Measurements from ENCODE around the gene OR7D4. TPM values are rescaled to one million over a fixed set of nuclear protein-coding genes. Genes with fewer than 3 reads are reported as not detected.

The OR7D4 gene
- total RNA-seq, 1 experiment from 2014 or later, result not detected

GRCh38 chr19:9175326-9175725 is 44.1 kb downstream of the OR7D4 start:
- H3K36me3 ChIP-seq (ENCODE audit: control insufficient read depth in 1 of 2, insufficient read depth in 2 of 2, low read length in 2 of 2), result no peaks in the 10 kb centered on the region
- H4K20me1 ChIP-seq (ENCODE audit: insufficient read depth), result no peaks in the 10 kb centered on the region
- intact Hi-C loops (cut with micrococcal nuclease), result no loop called here
- no peaks in the 10 kb centered on the region for H3K9me3 ChIP-seq (ENCODE audit: control insufficient read depth in 1 of 2, insufficient read depth in 1 of 2, low read depth in 1 of 2, low read length in 2 of 2)
- ATAC-seq (no peak), DNase-seq (ENCODE audit: low read depth, low spot score) (no peak)
- H3K27ac ChIP-seq (ENCODE audit: low read depth, low read length), result no peak overlapping the region
- no peaks in the 10 kb centered on the region for H3K27me3 ChIP-seq (ENCODE audit: insufficient read depth, low read length)
- H2AFZ ChIP-seq (ENCODE audit: low read depth, low read length, poor library complexity, severe bottlenecking), result no peak overlapping the region
- ChIA-PET CTCF (no interaction called here), POLR2A (no interaction called here), RAD21 (ENCODE audit: low non-redundant PET in 1 of 2, low total read pairs in 2 of 2, uncharacterized antibody in 2 of 2, unreplicated experiment in 2 of 2) (no interaction called here)
- H3K9ac ChIP-seq (ENCODE audit: low read length), result no peak overlapping the region
- no peaks in the 10 kb centered on the region for H3K9me2 ChIP-seq (ENCODE audit: insufficient read depth)
- H3K79me2 ChIP-seq (ENCODE audit: insufficient read depth, low read length), result no peaks in the 10 kb centered on the region
- BruUV-seq (replicated peaks), result no TSS peak
- no peak overlapping the region for H3K4me2 ChIP-seq (ENCODE audit: low read length)
- no peaks in the 10 kb centered on the region for H3K4me1 ChIP-seq (ENCODE audit: control insufficient read depth in 1 of 2, insufficient read depth in 2 of 2, low read length in 2 of 2)
- no peak overlapping the region for H3K4me3 ChIP-seq (replicated peaks in 1 of 2; ENCODE audit: low read depth in 1 of 2, low read length in 2 of 2)
- TF ChIP-seq YY1 (IDR thresholded peaks at IDR 0.05; ENCODE audit: extremely low read depth, insufficient replicate concordance, low read depth, low read length), result no peak
- no peak for TF ChIP-seq TCF7L2 (IDR thresholded peaks at IDR 0.05; ENCODE audit: borderline replicate concordance, extremely low read depth, insufficient read depth, insufficient read length)
- TF ChIP-seq, protein P1, sequence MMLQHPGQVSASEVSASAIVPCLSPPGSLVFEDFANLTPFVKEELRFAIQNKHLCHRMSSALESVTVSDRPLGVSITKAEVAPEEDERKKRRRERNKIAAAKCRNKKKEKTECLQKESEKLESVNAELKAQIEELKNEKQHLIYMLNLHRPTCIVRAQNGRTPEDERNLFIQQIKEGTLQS (IDR thresholded peaks at IDR 0.05), result no peak
- no peak for TF ChIP-seq JUND (IDR thresholded peaks at IDR 0.05)
- TF ChIP-seq EZH2phosphoT487 (IDR thresholded peaks at IDR 0.05; ENCODE audit: borderline replicate concordance), result no peak
- no peak for TF ChIP-seq CBX3 (IDR thresholded peaks at IDR 0.05; ENCODE audit: low read depth)
- TF ChIP-seq EGR1 (IDR thresholded peaks at IDR 0.05; ENCODE audit: low read depth), result no peak
- no peak for TF ChIP-seq ELF1 (IDR thresholded peaks at IDR 0.05; ENCODE audit: borderline replicate concordance, low read depth)
- TF ChIP-seq SP1 (IDR thresholded peaks at IDR 0.05; ENCODE audit: low read depth), result no peak
- no peak for TF ChIP-seq ZNF274 (IDR thresholded peaks at IDR 0.05; ENCODE audit: low read depth, low read length)
- no peak for TF ChIP-seq FOSL1 (IDR thresholded peaks at IDR 0.05; ENCODE audit: low read depth)
- TF ChIP-seq CTCF (IDR thresholded peaks at IDR 0.05 in 2 of 3, conservative IDR thresholded peaks at IDR 0.05 in 1 of 3; ENCODE audit: borderline replicate concordance in 1 of 3, insufficient read depth in 1 of 3, low read depth in 2 of 3, low read length in 2 of 3), result no peak
- no peak for TF ChIP-seq MAX (IDR thresholded peaks at IDR 0.05)
- TF ChIP-seq POLR2A (IDR thresholded peaks at IDR 0.05; ENCODE audit: borderline replicate concordance, extremely low read depth, insufficient read depth, insufficient read length), result no peak
- TF ChIP-seq POLR2AphosphoS5 (IDR thresholded peaks at IDR 0.05; ENCODE audit: low read depth, low read length), result no peak
- no peak for TF ChIP-seq REST (IDR thresholded peaks at IDR 0.05; ENCODE audit: low read depth)
- TF ChIP-seq SIN3A (IDR thresholded peaks at IDR 0.05; ENCODE audit: low read depth), result no peak
- TF ChIP-seq ZFX (IDR thresholded peaks at IDR 0.05), result no peak
- TF ChIP-seq RAD21 (IDR thresholded peaks at IDR 0.05; ENCODE audit: low read depth), result no peak
- TF ChIP-seq EZH2 (IDR thresholded peaks at IDR 0.05), result no peak
